ENCODE results near the gene IFNK. TPM values are rescaled to one million over a fixed set of nuclear protein-coding genes. Genes with fewer than 3 reads are reported as not detected.

IFNK gene
- total RNA-seq, 2 experiments from 2014 or later = not detected

- ChIA-PET CTCF (interaction anchor here (0.6 kb wide), 1 partner anchor 23 kb away, joined by 3 read pairs; no protein-coding TSS in a partner anchor), POLR2A (interaction anchor here (3.6 kb wide), 1 partner anchor 15 kb away, joined by 18 read pairs; the partner anchor contains the start of gene C9orf72)
- H3K27me3 Mint-ChIP-seq = no peaks in the 10 kb centered on the region
- no peaks in the 10 kb centered on the region for H3K4me1 Mint-ChIP-seq (ENCODE audit: low read depth)
- no peak overlapping the region for H3K4me3 ChIP-seq (ENCODE audit: low read length)
- TF ChIP-seq, protein P1, sequence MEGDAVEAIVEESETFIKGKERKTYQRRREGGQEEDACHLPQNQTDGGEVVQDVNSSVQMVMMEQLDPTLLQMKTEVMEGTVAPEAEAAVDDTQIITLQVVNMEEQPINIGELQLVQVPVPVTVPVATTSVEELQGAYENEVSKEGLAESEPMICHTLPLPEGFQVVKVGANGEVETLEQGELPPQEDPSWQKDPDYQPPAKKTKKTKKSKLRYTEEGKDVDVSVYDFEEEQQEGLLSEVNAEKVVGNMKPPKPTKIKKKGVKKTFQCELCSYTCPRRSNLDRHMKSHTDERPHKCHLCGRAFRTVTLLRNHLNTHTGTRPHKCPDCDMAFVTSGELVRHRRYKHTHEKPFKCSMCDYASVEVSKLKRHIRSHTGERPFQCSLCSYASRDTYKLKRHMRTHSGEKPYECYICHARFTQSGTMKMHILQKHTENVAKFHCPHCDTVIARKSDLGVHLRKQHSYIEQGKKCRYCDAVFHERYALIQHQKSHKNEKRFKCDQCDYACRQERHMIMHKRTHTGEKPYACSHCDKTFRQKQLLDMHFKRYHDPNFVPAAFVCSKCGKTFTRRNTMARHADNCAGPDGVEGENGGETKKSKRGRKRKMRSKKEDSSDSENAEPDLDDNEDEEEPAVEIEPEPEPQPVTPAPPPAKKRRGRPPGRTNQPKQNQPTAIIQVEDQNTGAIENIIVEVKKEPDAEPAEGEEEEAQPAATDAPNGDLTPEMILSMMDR (IDR thresholded peaks at IDR 0.05) = no peak
- peaks cover 64% of the 10 kb centered on the region for H3K36me3 Mint-ChIP-seq (ENCODE audit: low read depth)
- intact Hi-C loops (cut with DNase I, micrococcal nuclease) = no loop called here
- no peaks in the 10 kb centered on the region for H3K9me3 ChIP-seq (ENCODE audit: control insufficient read depth in 1 of 2, insufficient read depth in 1 of 2, low read length in 2 of 2)
- peaks cover 56% of the 10 kb centered on the region for H3K36me3 ChIP-seq (ENCODE audit: insufficient read depth, low read length)
- H3K4me1 ChIP-seq (ENCODE audit: insufficient read depth, low read length) = no peaks in the 10 kb centered on the region
- H3K27ac ChIP-seq (ENCODE audit: low read depth in 1 of 2, low read length in 2 of 2) = no peak overlapping the region
- no peaks in the 10 kb centered on the region for H3K9me3 Mint-ChIP-seq
- DNase-seq (no peak), ATAC-seq (ENCODE audit: poor library complexity) (no peak)
- H3K27ac Mint-ChIP-seq = no peak overlapping the region
- no peaks in the 10 kb centered on the region for H3K27me3 ChIP-seq (ENCODE audit: control insufficient read depth in 1 of 2, insufficient read depth in 2 of 2, low read length in 2 of 2)
- no peak overlapping the region for H3K4me3 Mint-ChIP-seq
Observed at GRCh38 chr9:27558307-27558706, 34.2 kb downstream of the IFNK start.

- POLR2A ChIA-PET = interaction anchor here (3.6 kb wide), 1 partner anchor 13 kb away, joined by 18 read pairs; the partner anchor contains the start of gene C9orf72
- Histone ChIP-seq H3K27me3 (ENCODE audit: control insufficient read depth in 1 of 2, insufficient read depth in 2 of 2, low read length in 2 of 2) (no peaks in the 10 kb centered on the region), H3K4me1 (ENCODE audit: insufficient read depth, low read length) (no peaks in the 10 kb centered on the region), H3K4me3 (ENCODE audit: low read length) (no peak overlapping the region), H3K27ac (ENCODE audit: low read depth in 1 of 2, low read length in 2 of 2) (no peak overlapping the region), H3K36me3 (ENCODE audit: insufficient read depth, low read length) (peaks cover 41% of the 10 kb centered on the region), H3K9me3 (ENCODE audit: control insufficient read depth in 1 of 2, insufficient read depth in 1 of 2, low read length in 2 of 2) (no peaks in the 10 kb centered on the region)
- ATAC-seq (ENCODE audit: poor library complexity) (no peak), DNase-seq (no peak)
- TF ChIP-seq, protein P1 (IDR thresholded peaks at IDR 0.05) = no peak
- intact Hi-C loops (cut with DNase I, micrococcal nuclease) = no loop called here
- no peak overlapping the region for H3K27ac Mint-ChIP-seq
- no peak overlapping the region for H3K4me3 Mint-ChIP-seq
- H3K36me3 Mint-ChIP-seq (ENCODE audit: low read depth) = peaks cover 64% of the 10 kb centered on the region
- CTCF ChIA-PET = interaction anchor here (1.1 to 2.2 kb wide), 2 partner anchors 13 to 31 kb away, joined by 4 to 5 read pairs; partner anchors contain the start of genes C9orf72 and MOB3B
- H3K27me3 Mint-ChIP-seq = no peaks in the 10 kb centered on the region
- H3K4me1 Mint-ChIP-seq (ENCODE audit: low read depth) = peaks cover 20% of the 10 kb centered on the region
- H3K9me3 Mint-ChIP-seq = no peaks in the 10 kb centered on the region
Observed at GRCh38 chr9:27560457-27560856, 36.4 kb downstream of the IFNK start.

DNA sequence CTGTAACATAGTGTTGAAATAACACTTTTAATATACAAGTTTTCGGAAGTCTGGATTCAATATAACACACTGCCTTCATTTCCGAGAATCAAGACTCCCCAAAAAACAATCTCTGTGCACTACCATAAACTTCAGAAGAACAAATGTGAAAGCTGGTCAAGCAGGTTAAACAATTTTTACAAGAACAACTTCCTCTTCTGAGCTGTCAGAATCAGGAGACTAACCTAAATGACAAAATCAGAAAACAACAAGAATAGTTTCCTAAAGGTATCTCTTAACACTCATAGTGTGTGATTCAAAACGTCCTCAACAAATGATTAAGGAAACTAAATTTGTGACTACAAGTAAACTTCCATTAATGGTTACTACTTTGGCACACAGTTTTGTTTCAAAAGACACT lies 37.6 kb downstream of the IFNK start:
- ATAC-seq (ENCODE audit: poor library complexity) = no peak
- Histone ChIP-seq H3K4me3 (ENCODE audit: low read length) (no peak overlapping the region), H3K4me1 (ENCODE audit: insufficient read depth, low read length) (no peaks in the 10 kb centered on the region), H3K9me3 (ENCODE audit: control insufficient read depth in 1 of 2, insufficient read depth in 1 of 2, low read length in 2 of 2) (no peaks in the 10 kb centered on the region), H3K27me3 (ENCODE audit: control insufficient read depth in 1 of 2, insufficient read depth in 2 of 2, low read length in 2 of 2) (no peaks in the 10 kb centered on the region), H3K36me3 (ENCODE audit: insufficient read depth, low read length) (peaks cover 39% of the 10 kb centered on the region), H3K27ac (ENCODE audit: low read depth in 1 of 2, low read length in 2 of 2) (no peak overlapping the region)
- Mint-ChIP-seq H3K9me3 (no peaks in the 10 kb centered on the region), H3K36me3 (ENCODE audit: low read depth) (peaks cover 69% of the 10 kb centered on the region), H3K4me3 (no peak overlapping the region), H3K27ac (no peak overlapping the region), H3K4me1 (ENCODE audit: low read depth) (peaks cover 23% of the 10 kb centered on the region), H3K27me3 (no peaks in the 10 kb centered on the region)
- TF ChIP-seq, protein P1 (IDR thresholded peaks at IDR 0.05) = no peak
- no peak for DNase-seq
- CTCF ChIA-PET = interaction anchor here (2.2 kb wide), 1 partner anchor 11 kb away, joined by 5 read pairs; the partner anchor contains the start of gene C9orf72
- intact Hi-C loops (cut with DNase I, micrococcal nuclease) = no loop called here
- POLR2A ChIA-PET = interaction anchor here (3.6 kb wide), 1 partner anchor 12 kb away, joined by 18 read pairs; the partner anchor contains the start of gene C9orf72

All from CD4-positive, alpha-beta T cell (primary cell).